Mucosa of gallbladder (tissue), 1 donor: ENCODE measurements around the gene MCRIP2. TPM values are rescaled to one million over a fixed set of nuclear protein-coding genes. Genes with fewer than 3 reads are reported as not detected.
A peak's percentile ranks its signal among the peaks of the same experiment; 100 is the strongest.

ENCODE experiments used
- DNase-seq: peaks from one replicate; pipeline ENCODE4 v3.0.0-alpha.2; 2020; ENCODE audit warnings: low spot score
- total RNA-seq: library from RNA; stranded (reverse); gene quantifications from one replicate; pipeline ENCODE4 v1.2.1, GENCODE V29; 2021
- donor health status: DM: no; HTN: no; CAD: no.

The MCRIP2 gene
- total RNA-seq, 1 donor from 2014 or later = 67.6 TPM

- DNase-seq = peak; percentile 75
These were observed 6.6 kb downstream of the MCRIP2 start for GRCh38 chr16:648071-648780.

DNA sequence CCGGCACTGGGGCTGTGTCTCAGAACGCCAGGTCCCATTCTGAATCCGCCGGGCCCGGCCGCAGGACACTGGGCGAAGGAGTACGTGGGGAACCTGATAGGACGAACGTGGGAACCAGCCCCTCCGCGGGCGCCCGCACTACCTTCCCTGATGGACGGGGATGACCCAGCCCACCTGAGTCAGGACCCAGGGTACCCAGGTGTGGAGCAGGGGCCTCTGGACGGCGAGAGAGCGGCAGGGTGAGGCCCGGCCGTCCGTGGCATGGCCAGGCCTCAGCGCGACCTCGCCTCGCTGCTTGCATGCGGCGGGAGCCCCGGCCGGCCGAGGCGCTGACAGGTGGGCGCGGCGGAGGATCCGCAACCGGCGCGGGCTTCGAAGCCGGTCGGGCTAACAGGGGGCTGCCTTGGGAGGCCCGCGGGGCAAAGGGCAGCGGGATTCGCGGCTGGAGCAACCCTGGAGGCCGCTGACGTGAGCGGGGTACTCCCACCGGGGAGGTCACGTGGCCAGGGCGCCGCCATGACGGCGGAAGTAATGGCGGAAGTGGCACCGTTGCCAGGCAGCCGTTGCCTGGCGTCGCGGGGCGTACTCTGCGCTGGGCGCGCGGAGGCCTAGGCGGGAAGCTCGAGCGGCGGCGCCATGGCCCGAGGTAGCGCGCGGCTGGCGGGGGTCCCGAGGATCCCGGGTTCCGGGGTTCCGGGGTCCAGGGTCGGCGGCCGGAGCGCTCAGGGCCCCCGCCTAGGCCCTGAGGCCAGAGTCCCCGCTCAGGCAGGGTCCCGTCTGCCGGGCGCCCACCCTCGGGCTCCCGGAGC, 7.4 kb downstream of the MCRIP2 start, which contains the start of gene WDR90:
WDR90 (plus strand) TSS at position 585 of the 809 bp plus-strand sequence; CDS start at position 637, 52 bp downstream.
- peak; percentile 95 for DNase-seq

GRCh38 chr16:649631-650030, 8.0 kb downstream of the MCRIP2 start:
- no peak for DNase-seq

- DNase-seq = no peak
These were observed 10.2 kb downstream of the MCRIP2 start for GRCh38 chr16:651844-652243.

- no peak for DNase-seq
These were observed 11.1 kb downstream of the MCRIP2 start for GRCh38 chr16:652454-653305.

DNA sequence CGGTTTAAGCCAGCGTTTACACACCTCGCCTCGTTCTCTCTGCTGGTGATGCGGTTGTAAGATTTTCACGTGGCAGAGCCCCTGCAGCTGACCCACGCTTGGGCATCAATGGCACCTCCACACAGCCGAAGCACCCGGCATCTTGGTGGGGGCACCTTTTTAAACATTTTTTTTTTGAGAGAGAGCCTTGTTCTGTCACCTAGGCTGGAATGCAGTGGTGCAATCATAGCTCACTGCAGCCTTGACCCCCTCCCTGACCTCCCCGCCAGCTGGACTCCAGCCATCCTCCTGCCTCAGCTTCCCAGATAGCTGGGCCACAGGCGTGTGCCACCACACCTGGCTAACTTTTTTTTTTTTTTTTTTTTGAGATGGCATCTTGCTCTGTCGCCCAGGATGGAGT, 12.4 kb downstream of the MCRIP2 start:
- no peak for DNase-seq

- DNase-seq = no peak
These were observed 15.9 kb downstream of the MCRIP2 start for GRCh38 chr16:657487-657886.

DNA sequence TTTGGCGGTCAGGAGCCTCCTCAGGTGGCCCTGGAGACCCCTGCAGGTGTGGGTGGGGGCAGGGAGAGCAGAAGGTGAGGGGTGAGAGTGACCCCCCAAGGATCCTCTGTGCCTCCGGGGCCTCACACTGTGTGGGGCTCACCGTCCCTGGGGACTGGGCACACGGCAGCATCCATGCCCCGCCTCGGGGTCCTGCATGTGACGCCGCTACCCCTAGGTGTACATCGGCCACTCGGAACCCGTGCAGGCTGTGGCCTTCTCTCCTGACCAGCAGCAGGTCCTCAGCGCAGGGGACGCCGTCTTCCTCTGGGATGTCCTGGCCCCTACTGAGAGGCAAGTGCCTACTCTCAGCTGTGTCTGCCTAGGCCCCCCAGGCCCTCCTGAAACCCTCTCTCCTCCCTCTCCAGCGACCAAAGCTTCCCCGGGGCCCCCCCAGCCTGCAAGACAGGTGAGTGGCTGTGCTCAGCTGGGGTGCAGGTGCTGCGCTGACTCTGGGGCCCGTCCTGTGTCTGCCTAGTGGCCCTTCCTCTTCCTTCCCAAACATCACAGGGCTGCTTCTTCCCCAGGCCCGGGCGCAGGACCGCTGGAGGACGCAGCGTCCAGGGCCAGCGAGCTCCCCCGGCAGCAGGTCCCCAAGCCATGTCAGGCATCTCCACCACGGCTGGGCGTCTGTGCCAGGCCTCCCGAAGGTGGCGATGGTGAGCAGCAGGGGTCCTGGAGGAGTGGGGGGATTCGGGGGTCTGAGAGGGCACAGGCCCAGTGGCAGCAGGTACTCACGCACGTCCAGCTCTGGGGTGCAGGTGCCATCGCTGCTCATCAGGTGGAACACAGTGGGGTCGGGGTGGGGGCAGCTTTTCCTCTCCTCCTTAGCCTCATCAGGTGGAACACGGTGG, 17.3 kb downstream of the MCRIP2 start:
- DNase-seq = no peak

DNA sequence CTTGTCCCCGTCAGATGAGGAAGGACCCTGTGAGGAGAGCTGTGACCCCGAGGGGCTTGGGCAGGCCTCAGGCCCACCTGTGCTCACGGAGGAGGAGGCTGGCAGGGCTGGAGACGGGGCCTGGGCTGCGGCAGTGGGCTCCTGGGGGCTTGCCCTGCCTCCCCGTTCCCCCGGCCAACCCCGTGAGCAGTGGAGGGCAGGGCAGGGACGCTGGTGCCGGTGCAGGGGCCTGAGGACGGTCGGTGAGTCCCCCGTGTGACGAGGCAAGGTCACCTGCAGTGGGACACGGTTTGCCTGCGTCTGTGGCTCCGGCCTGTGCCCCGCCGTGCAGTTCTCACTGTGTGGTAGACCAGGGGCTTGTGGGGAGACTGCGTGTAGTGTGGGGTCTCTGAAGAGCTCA, 18.0 kb downstream of the MCRIP2 start:
- DNase-seq = no peak

GRCh38 chr16:660132-660458, 18.5 kb downstream of the MCRIP2 start:
- DNase-seq = no peak

DNA sequence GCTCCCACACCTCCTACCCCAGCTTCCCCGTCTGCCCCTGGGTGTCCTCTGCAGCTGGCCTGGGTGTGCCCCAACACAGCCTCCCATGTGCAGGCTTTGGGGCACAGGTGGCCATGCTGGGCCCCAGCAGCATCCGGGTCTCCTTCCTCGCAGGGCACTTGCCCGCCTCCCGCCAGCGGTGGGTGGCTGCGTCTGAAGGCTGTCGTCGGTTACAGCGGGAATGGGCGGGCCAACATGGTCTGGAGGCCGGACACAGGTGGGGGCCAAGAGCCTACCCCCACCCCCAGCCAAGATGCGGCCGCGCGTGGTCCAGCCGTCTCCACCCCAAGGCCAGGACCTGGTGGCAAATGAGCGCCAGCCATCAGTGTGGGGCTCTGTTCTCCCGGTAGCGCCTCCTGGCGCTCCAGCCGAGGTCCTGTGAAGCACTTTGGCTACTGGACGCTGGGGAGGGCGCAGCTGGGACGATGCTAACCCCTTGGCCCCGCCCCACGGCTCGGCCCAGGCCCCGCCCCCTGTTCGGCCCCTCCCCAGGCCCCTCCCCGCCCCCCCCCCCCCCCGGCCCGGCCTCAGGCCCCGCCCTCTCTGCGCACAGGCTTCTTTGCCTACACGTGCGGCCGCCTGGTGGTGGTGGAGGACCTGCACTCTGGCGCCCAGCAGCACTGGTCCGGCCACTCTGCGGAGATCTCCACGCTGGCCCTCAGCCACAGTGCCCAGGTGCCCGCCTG, 19.0 kb downstream of the MCRIP2 start:
- DNase-seq = peak; percentile 91

GRCh38 chr16:661184-661821, 19.7 kb downstream of the MCRIP2 start:
- DNase-seq = no peak

- no peak for DNase-seq
These were observed 20.5 kb downstream of the MCRIP2 start for GRCh38 chr16:662095-662494.

DNA sequence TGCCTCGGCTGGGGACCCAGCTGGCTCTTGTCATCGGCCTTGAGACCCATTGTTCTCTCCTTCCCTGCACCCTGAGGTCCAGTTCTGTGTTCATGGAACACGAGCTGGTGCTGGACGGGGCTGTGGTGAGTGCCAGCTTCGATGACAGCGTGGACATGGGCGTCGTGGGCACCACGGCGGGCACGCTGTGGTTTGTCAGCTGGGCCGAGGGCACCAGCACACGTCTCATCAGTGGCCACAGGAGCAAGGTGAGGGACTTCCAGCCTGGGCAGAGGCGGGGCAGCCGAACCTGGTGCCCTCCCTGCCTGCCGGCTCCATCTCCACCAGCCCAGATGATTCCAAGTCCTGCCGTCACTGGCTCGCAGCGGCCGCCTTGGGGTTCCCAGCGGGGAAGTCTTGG, 21.0 kb downstream of the MCRIP2 start:
- no peak for DNase-seq

DNA sequence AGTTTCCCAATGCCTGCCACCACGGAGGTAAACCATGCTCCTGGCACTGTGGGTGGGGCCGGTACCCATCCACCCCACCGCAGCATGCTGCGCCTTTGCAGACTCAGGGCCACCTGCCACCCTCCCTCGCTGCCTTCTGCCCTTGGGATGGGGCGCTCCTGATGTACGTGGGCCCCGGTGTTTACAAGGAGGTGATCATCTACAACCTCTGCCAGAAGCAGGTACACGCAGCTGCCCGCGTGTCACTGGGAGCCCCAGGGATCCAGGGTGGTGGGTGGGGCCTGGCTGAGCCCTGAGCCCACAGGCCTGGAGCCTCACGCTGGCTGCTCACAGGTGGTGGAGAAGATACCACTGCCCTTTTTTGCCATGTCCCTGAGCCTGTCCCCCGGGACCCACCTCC, 24.9 kb downstream of the MCRIP2 start:
- no peak for DNase-seq

DNA sequence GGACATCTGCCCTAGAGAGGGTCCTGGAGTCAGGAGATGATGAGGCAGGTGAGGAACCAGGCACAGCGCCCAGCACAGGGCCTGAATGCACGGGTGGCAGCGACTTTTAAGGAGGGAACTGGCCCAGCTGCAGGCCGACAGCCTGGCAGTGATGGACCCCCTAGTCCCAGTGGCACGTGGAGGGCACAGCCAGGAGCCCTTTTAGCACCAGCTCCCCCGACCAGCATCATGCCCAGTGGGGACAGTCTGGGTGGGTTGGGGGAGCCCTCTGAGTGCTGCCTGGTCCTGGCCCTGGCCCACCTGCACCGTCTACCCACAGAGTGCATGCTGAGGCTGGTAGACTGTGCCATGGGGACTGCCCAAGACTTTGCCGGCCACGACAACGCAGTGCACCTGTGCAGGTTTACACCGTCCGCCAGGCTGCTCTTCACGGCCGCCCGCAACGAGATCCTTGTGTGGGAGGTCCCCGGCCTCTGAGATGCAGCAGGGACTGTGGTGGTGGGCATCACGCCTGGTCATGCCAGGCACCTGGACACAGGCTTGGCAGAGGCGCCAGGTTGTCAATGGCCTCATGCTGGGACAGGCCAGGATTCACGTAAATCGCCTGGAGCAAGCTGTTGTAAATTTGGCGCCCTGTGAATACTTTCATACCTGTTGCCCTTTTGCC, 25.6 kb downstream of the MCRIP2 start:
- DNase-seq = no peak

- peak; percentile 93 for DNase-seq
These were observed 26.3 kb downstream of the MCRIP2 start, which contains the start of gene RHOT2 for GRCh38 chr16:667780-668518. TSS of gene RHOT2 (plus strand) at chr16:668132. CDS start at chr16:668200, 68 bp downstream.

DNA sequence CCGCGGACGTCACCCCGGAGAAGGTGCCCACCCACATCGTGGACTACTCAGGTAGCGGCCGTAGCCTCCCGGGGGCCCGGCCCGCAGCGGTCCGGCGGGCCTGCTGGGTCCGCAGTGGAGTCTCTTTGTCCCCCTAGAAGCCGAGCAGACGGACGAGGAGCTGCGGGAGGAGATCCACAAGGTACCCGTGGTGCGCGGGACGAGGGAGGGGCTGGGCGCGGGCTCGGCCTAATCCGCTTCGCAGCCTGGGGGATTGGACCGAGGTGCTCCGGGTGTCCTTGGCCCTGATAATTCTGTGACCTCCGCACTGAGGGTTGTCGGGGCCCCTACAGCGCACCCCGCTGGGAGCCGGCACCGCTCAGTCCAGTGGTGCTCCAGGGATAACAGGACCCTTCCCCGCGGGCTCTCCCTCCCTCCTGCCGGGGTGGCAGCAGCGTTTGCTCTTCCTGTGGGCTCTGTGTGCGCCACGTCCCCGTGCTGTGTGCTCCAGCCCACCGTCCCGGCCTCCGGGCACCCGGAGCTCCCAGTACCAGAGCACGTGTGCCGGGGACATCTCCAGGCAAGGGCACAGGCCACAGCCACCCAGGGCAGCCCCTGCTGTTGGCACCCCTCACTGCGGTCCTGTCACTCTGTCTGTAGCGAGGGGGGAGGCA, 27.0 kb downstream of the MCRIP2 start:
- DNase-seq = no peak
